ENCODE results near the gene EIF2D.

Gene EIF2D

GRCh38 chr1:206568779-206569352 is 43.4 kb downstream of the EIF2D start:
- TF ChIP-seq FOXP2 (optimal IDR thresholded peaks at IDR 0.05; ENCODE audit: borderline replicate concordance, extremely low read depth, extremely low read length, insufficient read depth) = no peak
- no peak for TF ChIP-seq REST (IDR thresholded peaks at IDR 0.05; ENCODE audit: insufficient read depth in 1 of 2, low read depth in 2 of 2, low read length in 2 of 2)
- TF ChIP-seq TAF1 (IDR thresholded peaks at IDR 0.05; ENCODE audit: borderline replicate concordance, insufficient read depth, low read length) = no peak
- no peak for TF ChIP-seq POLR2AphosphoS5 (IDR thresholded peaks at IDR 0.05; ENCODE audit: low read depth, low read length)
- TF ChIP-seq SIN3A (IDR thresholded peaks at IDR 0.05; ENCODE audit: borderline replicate concordance, insufficient read depth, low read length) = no peak

- TF ChIP-seq SIN3A (IDR thresholded peaks at IDR 0.05; ENCODE audit: borderline replicate concordance, insufficient read depth, low read length) (no peak), POLR2AphosphoS5 (IDR thresholded peaks at IDR 0.05; ENCODE audit: low read depth, low read length) (no peak), FOXP2 (optimal IDR thresholded peaks at IDR 0.05; ENCODE audit: borderline replicate concordance, extremely low read depth, extremely low read length, insufficient read depth) (no peak)
Observed at GRCh38 chr1:206568256-206568655, 44.0 kb downstream of the EIF2D start.

GRCh38 chr1:206566999-206567398 is 45.3 kb downstream of the EIF2D start:
- no peak for TF ChIP-seq SIN3A (IDR thresholded peaks at IDR 0.05; ENCODE audit: borderline replicate concordance, insufficient read depth, low read length)
- TF ChIP-seq POLR2AphosphoS5 (IDR thresholded peaks at IDR 0.05; ENCODE audit: low read depth, low read length) = no peak
- no peak for TF ChIP-seq FOXP2 (optimal IDR thresholded peaks at IDR 0.05; ENCODE audit: borderline replicate concordance, extremely low read depth, extremely low read length, insufficient read depth)
- TF ChIP-seq REST (IDR thresholded peaks at IDR 0.05; ENCODE audit: insufficient read depth in 1 of 2, low read depth in 2 of 2, low read length in 2 of 2) = no peak
- no peak for TF ChIP-seq TAF1 (IDR thresholded peaks at IDR 0.05; ENCODE audit: borderline replicate concordance, insufficient read depth, low read length)

- no peak for TF ChIP-seq SIN3A (IDR thresholded peaks at IDR 0.05; ENCODE audit: borderline replicate concordance, insufficient read depth, low read length)
- TF ChIP-seq POLR2AphosphoS5 (IDR thresholded peaks at IDR 0.05; ENCODE audit: low read depth, low read length) = no peak
- no peak for TF ChIP-seq FOXP2 (optimal IDR thresholded peaks at IDR 0.05; ENCODE audit: borderline replicate concordance, extremely low read depth, extremely low read length, insufficient read depth)
- no peak for TF ChIP-seq TAF1 (IDR thresholded peaks at IDR 0.05; ENCODE audit: borderline replicate concordance, insufficient read depth, low read length)
- no peak for TF ChIP-seq REST (IDR thresholded peaks at IDR 0.05; ENCODE audit: insufficient read depth in 1 of 2, low read depth in 2 of 2, low read length in 2 of 2)
Observed at GRCh38 chr1:206565995-206566394, 46.3 kb downstream of the EIF2D start.

GRCh38 chr1:206563367-206564207 is 48.7 kb downstream of the EIF2D start:
- no peak for TF ChIP-seq TAF1 (IDR thresholded peaks at IDR 0.05; ENCODE audit: borderline replicate concordance, insufficient read depth, low read length)

Data from PFSK-1 (cell line).